ENCODE results near the gene MRPL11. TPM values are rescaled to one million over a fixed set of nuclear protein-coding genes. Genes with fewer than 3 reads are reported as not detected.

The MRPL11 gene
- total RNA-seq, 1 experiment from 2014 or later = 107 TPM

DNA sequence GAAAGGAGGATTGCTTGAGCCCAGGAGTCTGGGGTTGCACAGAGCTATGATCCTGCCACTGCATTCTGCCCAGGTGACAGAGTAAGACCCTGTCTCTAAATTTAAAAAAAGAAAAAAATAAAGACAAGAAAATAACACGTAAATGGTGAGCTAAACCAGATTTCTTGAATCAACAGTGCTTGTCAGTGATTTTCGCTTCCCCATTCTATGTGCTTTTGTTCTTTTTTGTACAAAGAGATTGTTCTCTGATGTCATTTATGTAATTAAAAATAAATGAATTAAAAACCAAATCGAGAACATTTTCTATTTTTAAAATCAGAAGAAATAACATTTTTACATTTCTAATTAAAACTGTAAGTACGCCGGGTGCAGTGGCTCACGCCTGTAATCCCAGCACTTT, 47.3 kb downstream of the MRPL11 start:
- no peak for DNase-seq (ENCODE audit: low read depth)

DNA sequence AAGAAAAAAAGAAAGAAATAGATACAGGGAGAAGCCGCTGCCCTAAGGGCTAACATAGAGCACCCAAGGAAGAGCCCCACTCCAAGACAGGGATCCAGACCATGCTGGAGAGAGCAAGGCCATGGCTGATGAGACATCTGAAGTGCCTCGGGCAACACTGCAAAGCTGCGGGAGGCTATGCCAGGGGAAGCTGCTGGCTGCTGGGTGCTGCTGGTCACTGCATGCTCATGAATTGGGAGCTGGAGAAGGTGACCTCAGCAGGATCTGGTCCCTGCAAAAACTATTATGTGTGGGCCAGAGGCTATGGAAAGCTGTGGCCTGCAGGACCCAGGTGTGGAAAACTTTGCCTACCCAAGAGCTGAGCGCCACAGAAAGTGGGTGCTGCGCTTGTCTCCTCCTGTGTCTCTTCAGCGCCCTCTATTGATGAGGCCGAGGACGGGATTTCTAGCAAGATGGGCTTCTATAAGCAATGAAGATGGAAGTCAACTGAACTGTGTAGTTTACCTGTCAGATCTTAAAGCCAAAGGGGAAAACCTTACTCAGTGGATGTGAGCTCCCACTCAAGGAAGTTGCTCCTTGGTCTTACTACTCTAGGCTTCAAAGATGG, 49.8 kb downstream of the MRPL11 start:
- DNase-seq (ENCODE audit: low read depth) = peak; percentile 68

DNA sequence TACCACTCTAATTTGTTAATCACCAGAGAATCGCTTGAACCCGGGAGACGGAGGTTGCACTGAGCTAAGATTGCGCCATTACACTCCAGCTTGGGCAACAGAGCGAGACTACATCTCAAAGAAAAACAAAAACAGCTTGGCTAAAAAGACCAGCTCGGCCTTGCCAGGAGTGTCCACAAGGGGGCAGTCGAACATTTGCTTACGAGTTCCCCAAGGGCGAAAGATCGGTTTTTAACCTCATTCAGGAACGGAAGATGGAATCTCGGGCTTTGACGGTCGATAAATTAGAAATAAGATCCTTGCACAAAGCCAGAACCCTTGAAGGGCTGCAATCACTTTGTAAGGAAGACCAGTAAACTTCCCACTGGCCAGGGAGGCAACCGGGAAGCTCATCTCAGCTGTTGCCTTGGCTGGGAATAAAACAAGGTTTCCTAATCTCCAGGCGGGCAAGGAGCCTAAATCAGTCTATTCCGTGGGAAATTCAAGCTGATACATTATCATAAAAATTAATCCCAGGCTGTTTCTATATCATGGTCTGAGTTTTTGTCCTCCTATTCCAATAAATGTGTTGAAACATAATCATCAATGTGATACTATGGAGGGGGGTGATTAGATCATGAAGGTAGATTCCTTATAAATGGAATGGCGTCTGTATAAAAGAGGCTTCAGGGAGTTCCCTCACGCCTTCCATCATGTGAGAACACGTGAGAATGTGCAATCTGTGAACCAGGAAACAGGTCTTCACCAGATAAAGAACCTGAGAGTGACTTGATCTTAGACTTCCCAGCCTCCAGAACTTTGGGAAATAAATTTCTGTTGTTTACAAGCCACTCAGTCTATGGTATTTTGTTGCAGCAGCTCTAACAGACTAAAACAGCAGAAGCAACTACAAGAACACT, 52.2 kb downstream of the MRPL11 start:
- DNase-seq (ENCODE audit: low read depth) = peak; percentile 77

Other genes starting within 250 kb of the MRPL11 start
- gene KLC2, start 181.1 kb downstream of the MRPL11 start, total RNA-seq (2014; rRNA removed; shearing (Covaris generic)) = 14.2 and 22.5 TPM in 2 replicates
- gene RAB1B, start 170.2 kb downstream of the MRPL11 start, total RNA-seq (2014; rRNA removed; shearing (Covaris generic)) = 77.0 and 84.4 TPM in 2 replicates
- gene CNIH2, start 160.7 kb downstream of the MRPL11 start, total RNA-seq (2014; rRNA removed; shearing (Covaris generic)) = 0.40 and 0.98 TPM in 2 replicates
- 135 and 143 TPM in 2 replicates for gene YIF1A, start 149.7 kb downstream of the MRPL11 start, total RNA-seq (2014; rRNA removed; shearing (Covaris generic))
- 0.60 TPM in 1 of 2 replicates, not detected in the other for gene TMEM151A, start 147.0 kb downstream of the MRPL11 start, total RNA-seq (2014; rRNA removed; shearing (Covaris generic))
- gene CD248, start 121.8 kb downstream of the MRPL11 start, total RNA-seq (2014; rRNA removed; shearing (Covaris generic)) = 0.06 TPM in 1 of 2 replicates, not detected in the other
- gene RIN1, start 102.4 kb downstream of the MRPL11 start, total RNA-seq (2014; rRNA removed; shearing (Covaris generic)) = 13.2 and 14.6 TPM in 2 replicates
- gene BRMS1, start 93.7 kb downstream of the MRPL11 start, total RNA-seq (2014; rRNA removed; shearing (Covaris generic)) = 111 and 124 TPM in 2 replicates
- gene B4GAT1, start 91.2 kb downstream of the MRPL11 start, total RNA-seq (2014; rRNA removed; shearing (Covaris generic)) = 30.0 and 34.5 TPM in 2 replicates
- gene SLC29A2, start 67.1 kb downstream of the MRPL11 start, total RNA-seq (2014; rRNA removed; shearing (Covaris generic)) = 0.48 and 0.86 TPM in 2 replicates
- gene NPAS4, start 17.8 kb downstream of the MRPL11 start, total RNA-seq (2014; rRNA removed; shearing (Covaris generic)) = 0.11 TPM in 1 of 2 replicates, not detected in the other
- 1.8 and 2.1 TPM in 2 replicates for gene PELI3, start 28.1 kb upstream of the MRPL11 start, total RNA-seq (2014; rRNA removed; shearing (Covaris generic))
- 77.5 and 84.0 TPM in 2 replicates for gene DPP3, start 41.6 kb upstream of the MRPL11 start, total RNA-seq (2014; rRNA removed; shearing (Covaris generic))
- 3.9 and 15.7 TPM in 2 replicates for gene BBS1, start 71.8 kb upstream of the MRPL11 start, total RNA-seq (2014; rRNA removed; shearing (Covaris generic))
- gene ZDHHC24, start 107.2 kb upstream of the MRPL11 start, total RNA-seq (2014; rRNA removed; shearing (Covaris generic)) = 8.7 and 10.6 TPM in 2 replicates
- gene ACTN3, start 108.1 kb upstream of the MRPL11 start, total RNA-seq (2014; rRNA removed; shearing (Covaris generic)) = not detected in 2 replicates
- 7.5 and 9.5 TPM in 2 replicates for gene CTSF, start 129.8 kb upstream of the MRPL11 start, total RNA-seq (2014; rRNA removed; shearing (Covaris generic))
- 0.27 TPM in 1 of 2 replicates, not detected in the other for gene CCDC87, start 154.2 kb upstream of the MRPL11 start, total RNA-seq (2014; rRNA removed; shearing (Covaris generic))
- 15.0 and 18.1 TPM in 2 replicates for gene CCS, start 154.3 kb upstream of the MRPL11 start, total RNA-seq (2014; rRNA removed; shearing (Covaris generic))
- 37.5 and 45.5 TPM in 2 replicates for gene RBM14, start 177.8 kb upstream of the MRPL11 start, total RNA-seq (2014; rRNA removed; shearing (Covaris generic))
- gene RBM4, start 199.9 kb upstream of the MRPL11 start, total RNA-seq (2014; rRNA removed; shearing (Covaris generic)) = 87.1 and 107 TPM in 2 replicates
- gene RBM4B, start 239.0 kb upstream of the MRPL11 start, total RNA-seq (2014; rRNA removed; shearing (Covaris generic)) = 12.7 and 12.9 TPM in 2 replicates